Rectal smooth muscle tissue (tissue), 1 donor: ENCODE data around the gene SPIRE1.

Experiments used
- H3K27ac ChIP-seq: one replicate; pipeline ENCODE4 v1.7.0; 2013; ENCODE audit warnings: low read depth, low read length, inconsistent platforms
- H3K27me3 ChIP-seq: one replicate; pipeline ENCODE4 v1.7.0; 2013; ENCODE audit warnings: low read length; ENCODE audit not compliant: control insufficient read depth, insufficient read depth
- H3K36me3 ChIP-seq: one replicate; pipeline ENCODE4 v1.7.0; 2013; ENCODE audit warnings: low read length; ENCODE audit not compliant: control insufficient read depth, insufficient read depth
- H3K4me1 ChIP-seq: one replicate; pipeline ENCODE4 v1.7.0; 2013; ENCODE audit warnings: low read length; ENCODE audit not compliant: control insufficient read depth, insufficient read depth
- H3K4me3 ChIP-seq: one replicate; pipeline ENCODE4 v1.7.0; 2013; ENCODE audit warnings: low read length
- H3K9ac ChIP-seq: one replicate; pipeline ENCODE4 v1.7.0; 2013; ENCODE audit warnings: low read length

The SPIRE1 gene

DNA sequence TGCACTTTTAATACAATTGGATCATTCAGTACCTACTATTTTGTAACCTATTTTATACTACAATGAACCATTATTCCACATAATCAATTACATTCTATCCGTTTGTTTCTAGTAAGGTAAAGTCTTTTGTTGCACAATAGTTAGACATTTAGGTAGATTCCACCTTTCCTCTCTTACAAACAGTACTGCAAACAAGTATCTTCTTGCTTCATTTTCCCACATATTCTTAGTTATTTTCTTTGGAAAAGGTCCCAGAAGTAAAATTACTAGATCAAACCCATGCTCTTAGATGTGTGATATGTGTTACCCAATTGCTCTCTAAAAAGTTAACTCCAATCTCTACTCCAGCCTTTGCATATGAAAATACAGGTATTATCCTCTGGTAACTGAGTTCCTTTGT lies 49.6 kb downstream of the SPIRE1 start:
- no peak overlapping the region for H3K27ac ChIP-seq
- no peak overlapping the region for H3K9ac ChIP-seq
- no peaks in the 10 kb centered on the region for H3K36me3 ChIP-seq

GRCh38 chr18:12606592-12607315 lies 51.2 kb downstream of the SPIRE1 start:
- H3K4me1 ChIP-seq: no peaks in the 10 kb centered on the region
- H3K27ac ChIP-seq: no peak overlapping the region
- no peak overlapping the region for H3K4me3 ChIP-seq
- no peaks in the 10 kb centered on the region for H3K27me3 ChIP-seq
- no peak overlapping the region for H3K9ac ChIP-seq
- no peaks in the 10 kb centered on the region for H3K36me3 ChIP-seq

More for the DNA sequence above, 49.6 kb downstream of the SPIRE1 start:
- no peaks in the 10 kb centered on the region for H3K4me1 ChIP-seq
- no peak overlapping the region for H3K4me3 ChIP-seq
- no peaks in the 10 kb centered on the region for H3K27me3 ChIP-seq

DNA sequence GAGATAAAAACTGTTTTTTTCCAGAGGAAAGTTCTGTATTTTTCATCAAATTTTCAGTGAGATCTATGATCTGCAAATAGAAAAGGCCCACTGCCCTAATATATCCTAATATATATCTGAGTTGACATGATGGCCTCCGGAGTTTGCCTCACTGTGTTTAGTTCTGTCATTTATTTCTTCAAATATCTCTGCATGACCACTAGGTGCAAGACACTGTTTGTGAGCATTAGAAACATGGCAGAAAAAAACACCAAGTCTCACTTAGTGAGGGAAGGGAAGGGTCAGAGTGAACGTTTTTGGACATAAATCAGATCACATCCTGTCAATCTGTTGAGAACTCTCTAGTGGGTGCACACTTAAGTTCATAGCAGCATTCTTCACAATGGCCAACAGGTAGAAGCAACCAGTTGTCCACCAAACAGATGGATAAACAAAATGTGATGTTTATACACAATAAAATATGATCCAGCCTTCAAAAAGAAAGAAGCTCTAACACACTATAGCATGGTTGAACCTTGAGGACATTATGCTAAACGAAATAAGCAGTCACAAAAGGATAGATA lies 53.4 kb downstream of the SPIRE1 start:
- no peak overlapping the region for H3K9ac ChIP-seq
- no peaks in the 10 kb centered on the region for H3K36me3 ChIP-seq
- H3K27me3 ChIP-seq: no peaks in the 10 kb centered on the region
- no peaks in the 10 kb centered on the region for H3K4me1 ChIP-seq
- no peak overlapping the region for H3K4me3 ChIP-seq
- H3K27ac ChIP-seq: no peak overlapping the region

DNA sequence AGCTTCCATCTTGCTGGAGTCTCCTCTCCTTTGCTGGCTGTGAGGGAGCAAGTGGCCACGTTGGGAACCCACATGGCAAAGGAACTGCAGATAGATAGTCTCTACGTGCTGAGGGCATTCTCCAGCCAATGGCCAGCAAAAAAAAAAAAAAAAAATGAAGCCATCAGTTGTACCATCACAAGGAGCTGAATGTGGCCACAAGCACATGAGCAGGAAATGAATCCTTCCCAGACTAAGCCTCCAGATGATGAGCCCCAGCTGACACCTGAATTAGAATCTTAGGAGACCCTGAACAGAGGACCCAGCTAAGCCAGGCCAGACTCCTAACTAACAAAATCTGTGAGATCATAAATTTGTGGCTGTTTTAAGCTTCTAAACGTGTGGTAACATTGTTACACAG lies 57.9 kb downstream of the SPIRE1 start:
- no peak overlapping the region for H3K4me3 ChIP-seq
- no peak overlapping the region for H3K9ac ChIP-seq
- no peaks in the 10 kb centered on the region for H3K36me3 ChIP-seq
- H3K27ac ChIP-seq: no peak overlapping the region
- no peaks in the 10 kb centered on the region for H3K4me1 ChIP-seq
- H3K27me3 ChIP-seq: no peaks in the 10 kb centered on the region

GRCh38 chr18:12599543-12599942 lies 58.4 kb downstream of the SPIRE1 start:
- Histone ChIP-seq H3K4me3 (no peak overlapping the region), H3K36me3 (no peaks in the 10 kb centered on the region), H3K27ac (no peak overlapping the region)

GRCh38 chr18:12598181-12598930 lies 59.6 kb downstream of the SPIRE1 start:
- no peak overlapping the region for H3K27ac ChIP-seq
- no peaks in the 10 kb centered on the region for H3K27me3 ChIP-seq
- no peak overlapping the region for H3K9ac ChIP-seq
- H3K4me1 ChIP-seq: no peaks in the 10 kb centered on the region
- no peak overlapping the region for H3K4me3 ChIP-seq
- no peaks in the 10 kb centered on the region for H3K36me3 ChIP-seq

More at GRCh38 chr18:12599543-12599942, 58.4 kb downstream of the SPIRE1 start:
- H3K9ac ChIP-seq: no peak overlapping the region
- no peaks in the 10 kb centered on the region for H3K4me1 ChIP-seq
- no peaks in the 10 kb centered on the region for H3K27me3 ChIP-seq

GRCh38 chr18:12597760-12598159 lies 60.1 kb downstream of the SPIRE1 start:
- Histone ChIP-seq H3K27me3 (no peaks in the 10 kb centered on the region), H3K4me3 (no peak overlapping the region), H3K27ac (no peak overlapping the region)

GRCh38 chr18:12595571-12596255 lies 62.2 kb downstream of the SPIRE1 start:
- no peak overlapping the region for H3K9ac ChIP-seq
- H3K4me3 ChIP-seq: no peak overlapping the region
- H3K27me3 ChIP-seq: no peaks in the 10 kb centered on the region
- H3K36me3 ChIP-seq: no peaks in the 10 kb centered on the region
- H3K27ac ChIP-seq: no peak overlapping the region
- H3K4me1 ChIP-seq: no peaks in the 10 kb centered on the region

More at GRCh38 chr18:12597760-12598159, 60.1 kb downstream of the SPIRE1 start:
- H3K4me1 ChIP-seq: no peaks in the 10 kb centered on the region
- no peaks in the 10 kb centered on the region for H3K36me3 ChIP-seq
- no peak overlapping the region for H3K9ac ChIP-seq

DNA sequence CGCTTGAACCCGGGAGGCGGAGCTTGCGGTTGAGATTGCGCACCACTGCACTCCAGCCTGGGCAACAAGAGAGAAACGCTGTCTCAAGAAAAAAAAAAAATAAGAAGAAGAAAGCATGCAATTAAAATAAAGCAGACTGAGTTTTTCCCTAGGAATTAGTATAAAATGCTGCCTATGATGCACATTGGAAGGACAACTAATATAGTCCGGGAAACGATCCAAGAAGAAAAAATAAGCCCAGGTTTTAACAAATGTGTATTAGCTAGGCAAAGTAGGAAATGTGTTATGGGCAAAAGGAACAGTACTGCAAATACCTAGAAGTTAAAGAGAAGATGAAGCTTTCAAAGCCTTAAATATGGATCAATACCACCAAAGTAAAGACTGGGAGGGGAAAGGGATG lies 64.0 kb downstream of the SPIRE1 start:
- Histone ChIP-seq H3K27ac (no peak overlapping the region), H3K4me1 (no peaks in the 10 kb centered on the region), H3K9ac (no peak overlapping the region), H3K4me3 (no peak overlapping the region), H3K27me3 (no peaks in the 10 kb centered on the region), H3K36me3 (no peaks in the 10 kb centered on the region)

GRCh38 chr18:12592597-12593127 lies 65.2 kb downstream of the SPIRE1 start:
- Histone ChIP-seq H3K27ac (no peak overlapping the region), H3K4me3 (no peak overlapping the region), H3K4me1 (no peaks in the 10 kb centered on the region), H3K36me3 (no peaks in the 10 kb centered on the region), H3K9ac (no peak overlapping the region), H3K27me3 (no peaks in the 10 kb centered on the region)

DNA sequence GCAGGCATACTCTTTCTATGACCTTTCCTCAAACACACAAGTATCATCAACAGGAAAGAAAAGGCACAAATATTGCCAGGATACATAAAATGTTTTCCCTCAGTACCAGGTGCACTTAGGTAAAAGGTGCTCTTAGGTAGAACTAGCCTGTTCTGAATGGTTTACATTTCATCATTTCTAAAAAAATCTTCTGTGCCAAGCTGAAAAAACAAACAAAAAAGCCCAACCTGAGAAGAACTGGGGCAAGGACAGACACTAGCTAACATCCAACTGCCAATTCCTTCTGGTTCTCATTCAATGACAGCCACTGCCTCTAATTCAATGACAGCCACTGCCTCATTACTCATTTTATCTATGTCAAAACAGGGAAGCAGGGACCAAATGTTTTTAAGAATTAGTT lies 68.5 kb downstream of the SPIRE1 start:
- H3K36me3 ChIP-seq: no peaks in the 10 kb centered on the region
- H3K4me1 ChIP-seq: no peaks in the 10 kb centered on the region
- H3K27ac ChIP-seq: no peak overlapping the region
- H3K27me3 ChIP-seq: no peaks in the 10 kb centered on the region
- no peak overlapping the region for H3K4me3 ChIP-seq
- no peak overlapping the region for H3K9ac ChIP-seq

DNA sequence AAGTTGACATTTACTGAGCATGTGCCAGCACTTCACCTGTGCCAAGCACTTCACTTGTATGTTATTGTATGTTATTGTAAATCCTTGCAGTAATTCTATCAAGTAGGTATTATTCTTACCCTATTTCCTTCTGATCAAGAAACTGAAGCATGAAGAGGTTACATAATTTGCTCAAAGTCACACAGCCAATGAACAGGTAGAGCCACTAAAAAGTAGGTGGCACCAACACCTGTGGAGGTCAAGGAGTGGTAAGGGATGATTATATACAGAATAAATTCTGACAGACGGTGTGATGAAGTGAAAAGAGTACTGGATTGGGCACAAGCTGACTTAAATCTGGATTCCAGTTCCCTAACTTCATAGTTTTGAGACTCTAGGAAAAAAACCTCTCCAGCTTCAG lies 71.0 kb downstream of the SPIRE1 start:
- no peaks in the 10 kb centered on the region for H3K27me3 ChIP-seq
- H3K4me3 ChIP-seq: no peak overlapping the region
- H3K9ac ChIP-seq: no peak overlapping the region
- no peak overlapping the region for H3K27ac ChIP-seq
- no peaks in the 10 kb centered on the region for H3K36me3 ChIP-seq
- no peaks in the 10 kb centered on the region for H3K4me1 ChIP-seq
